Measurements from ENCODE around the gene TACC3. TPM values are rescaled to one million over a fixed set of nuclear protein-coding genes. Genes with fewer than 3 reads are reported as not detected.

The TACC3 gene
- total RNA-seq, 1 donor from 2014 or later, result 91.4 TPM

DNA sequence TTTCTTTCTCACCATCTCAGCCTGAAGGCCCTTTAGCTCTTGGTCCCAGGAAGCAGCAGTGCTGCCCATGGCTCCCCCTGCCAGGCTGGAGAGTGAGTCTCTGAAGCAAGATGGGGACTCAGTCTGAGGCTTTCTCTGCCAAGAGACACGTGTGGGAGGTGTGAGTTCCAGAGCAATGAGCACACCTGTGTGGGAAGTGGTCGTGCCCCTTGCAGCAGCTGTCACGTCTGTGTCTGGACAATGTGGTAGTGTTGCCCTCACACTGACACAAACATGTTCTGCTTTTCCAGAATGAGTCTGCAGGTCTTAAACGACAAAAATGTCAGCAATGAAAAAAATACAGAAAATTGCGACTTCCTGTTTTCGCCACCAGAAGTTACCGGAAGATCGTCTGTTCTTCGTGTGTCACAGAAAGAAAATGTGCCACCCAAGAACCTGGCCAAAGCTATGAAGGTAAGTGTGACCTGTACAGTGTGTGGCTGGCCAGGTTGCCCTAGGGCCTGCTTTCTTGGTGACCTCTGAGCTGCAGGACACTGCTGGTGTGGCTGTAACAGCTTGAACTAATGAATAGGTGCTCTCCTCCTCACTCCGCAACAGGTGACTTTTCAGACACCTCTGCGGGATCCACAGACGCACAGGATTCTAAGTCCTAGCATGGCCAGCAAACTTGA lies 1.9 kb downstream of the TACC3 start:
- TF ChIP-seq, protein P1, sequence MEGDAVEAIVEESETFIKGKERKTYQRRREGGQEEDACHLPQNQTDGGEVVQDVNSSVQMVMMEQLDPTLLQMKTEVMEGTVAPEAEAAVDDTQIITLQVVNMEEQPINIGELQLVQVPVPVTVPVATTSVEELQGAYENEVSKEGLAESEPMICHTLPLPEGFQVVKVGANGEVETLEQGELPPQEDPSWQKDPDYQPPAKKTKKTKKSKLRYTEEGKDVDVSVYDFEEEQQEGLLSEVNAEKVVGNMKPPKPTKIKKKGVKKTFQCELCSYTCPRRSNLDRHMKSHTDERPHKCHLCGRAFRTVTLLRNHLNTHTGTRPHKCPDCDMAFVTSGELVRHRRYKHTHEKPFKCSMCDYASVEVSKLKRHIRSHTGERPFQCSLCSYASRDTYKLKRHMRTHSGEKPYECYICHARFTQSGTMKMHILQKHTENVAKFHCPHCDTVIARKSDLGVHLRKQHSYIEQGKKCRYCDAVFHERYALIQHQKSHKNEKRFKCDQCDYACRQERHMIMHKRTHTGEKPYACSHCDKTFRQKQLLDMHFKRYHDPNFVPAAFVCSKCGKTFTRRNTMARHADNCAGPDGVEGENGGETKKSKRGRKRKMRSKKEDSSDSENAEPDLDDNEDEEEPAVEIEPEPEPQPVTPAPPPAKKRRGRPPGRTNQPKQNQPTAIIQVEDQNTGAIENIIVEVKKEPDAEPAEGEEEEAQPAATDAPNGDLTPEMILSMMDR (conservative IDR thresholded peaks at IDR 0.05), result no peak
- peak overlapping the region; percentile 92 for H3K4me3 Mint-ChIP-seq
- H3K27ac Mint-ChIP-seq, result peak overlapping the region; percentile 83
- no peak for DNase-seq (ENCODE audit: extremely low spot score, unreplicated experiment)
- peaks cover 5% of the 10 kb centered on the region for H3K36me3 Mint-ChIP-seq
- no peaks in the 10 kb centered on the region for H3K27me3 Mint-ChIP-seq
- no peaks in the 10 kb centered on the region for H3K9me3 Mint-ChIP-seq
- H3K4me1 Mint-ChIP-seq (ENCODE audit: unreplicated experiment), result peaks cover 9% of the 10 kb centered on the region

DNA sequence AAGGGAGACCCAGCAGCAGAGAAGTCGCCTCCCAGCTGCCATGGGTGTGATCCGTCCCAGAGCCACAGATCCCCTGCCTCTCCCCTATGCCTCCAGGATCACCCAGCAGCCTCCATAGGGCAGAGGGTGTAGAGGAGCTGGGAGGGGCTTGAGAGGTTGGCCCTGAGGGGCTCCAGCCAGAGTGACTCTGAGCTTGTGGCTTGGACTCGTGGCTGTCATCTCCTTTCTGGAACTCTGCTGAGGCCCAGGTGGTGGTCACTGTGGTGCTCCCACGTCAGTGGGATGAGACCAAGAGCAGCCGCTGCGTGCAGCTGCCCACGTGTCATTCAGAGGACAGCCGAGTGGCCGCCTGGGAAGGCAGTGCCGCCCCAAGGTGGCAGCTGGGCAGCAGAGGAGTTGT lies 4.2 kb downstream of the TACC3 start:
- TF ChIP-seq, protein P1 (conservative IDR thresholded peaks at IDR 0.05), result no peak
- Mint-ChIP-seq H3K27ac (no peak overlapping the region), H3K36me3 (peaks cover 5% of the 10 kb centered on the region), H3K27me3 (no peaks in the 10 kb centered on the region), H3K4me1 (ENCODE audit: unreplicated experiment) (peaks cover 12% of the 10 kb centered on the region), H3K4me3 (no peak overlapping the region), H3K9me3 (no peaks in the 10 kb centered on the region)
- DNase-seq (ENCODE audit: extremely low spot score, unreplicated experiment), result no peak

DNA sequence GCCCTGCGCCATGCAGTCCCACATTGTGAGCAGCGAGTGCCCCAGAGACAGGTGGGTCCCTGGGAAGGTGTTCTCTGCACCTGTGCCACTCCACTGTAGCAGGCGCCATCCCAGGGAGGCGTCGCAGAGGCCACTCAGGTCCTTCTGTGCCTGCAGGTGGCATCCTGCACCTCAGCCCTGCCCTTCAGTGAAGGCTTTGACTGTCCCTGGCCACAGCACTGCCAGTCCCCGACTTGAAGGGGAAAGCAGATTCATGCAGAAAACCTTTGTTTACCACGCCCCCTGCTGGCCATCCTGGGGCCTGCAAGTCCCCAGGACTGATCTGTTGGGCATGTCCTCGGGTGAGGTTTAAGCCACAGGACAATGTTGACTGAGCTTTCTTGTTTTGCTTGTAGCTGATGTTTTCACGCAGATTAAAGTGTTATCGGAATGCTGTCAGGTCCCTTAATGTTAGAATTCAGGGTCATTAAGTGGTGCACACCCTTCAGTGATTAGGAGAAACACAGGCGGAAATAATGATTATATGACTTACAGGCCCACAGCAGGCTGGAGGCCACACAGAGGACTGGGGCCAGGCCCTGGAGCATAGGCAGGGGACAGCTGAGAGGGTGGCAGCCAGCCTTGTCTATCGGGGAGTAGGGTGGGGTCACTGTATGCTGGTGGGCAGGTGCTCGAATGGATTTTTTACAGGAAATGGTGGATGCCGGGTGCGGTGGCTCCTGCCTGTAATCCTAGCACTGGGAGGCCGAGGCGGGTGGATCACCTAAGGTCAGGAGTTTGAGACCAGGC lies 5.0 kb downstream of the TACC3 start:
- Mint-ChIP-seq H3K36me3 (peaks cover 5% of the 10 kb centered on the region), H3K27me3 (no peaks in the 10 kb centered on the region), H3K4me3 (no peak overlapping the region), H3K4me1 (ENCODE audit: unreplicated experiment) (peaks cover 12% of the 10 kb centered on the region), H3K27ac (peak overlapping the region; percentile 72), H3K9me3 (no peaks in the 10 kb centered on the region)
- DNase-seq (ENCODE audit: extremely low spot score, unreplicated experiment), result peak; percentile 94
- TF ChIP-seq, protein P1 (conservative IDR thresholded peaks at IDR 0.05), result peak; percentile 100

DNA sequence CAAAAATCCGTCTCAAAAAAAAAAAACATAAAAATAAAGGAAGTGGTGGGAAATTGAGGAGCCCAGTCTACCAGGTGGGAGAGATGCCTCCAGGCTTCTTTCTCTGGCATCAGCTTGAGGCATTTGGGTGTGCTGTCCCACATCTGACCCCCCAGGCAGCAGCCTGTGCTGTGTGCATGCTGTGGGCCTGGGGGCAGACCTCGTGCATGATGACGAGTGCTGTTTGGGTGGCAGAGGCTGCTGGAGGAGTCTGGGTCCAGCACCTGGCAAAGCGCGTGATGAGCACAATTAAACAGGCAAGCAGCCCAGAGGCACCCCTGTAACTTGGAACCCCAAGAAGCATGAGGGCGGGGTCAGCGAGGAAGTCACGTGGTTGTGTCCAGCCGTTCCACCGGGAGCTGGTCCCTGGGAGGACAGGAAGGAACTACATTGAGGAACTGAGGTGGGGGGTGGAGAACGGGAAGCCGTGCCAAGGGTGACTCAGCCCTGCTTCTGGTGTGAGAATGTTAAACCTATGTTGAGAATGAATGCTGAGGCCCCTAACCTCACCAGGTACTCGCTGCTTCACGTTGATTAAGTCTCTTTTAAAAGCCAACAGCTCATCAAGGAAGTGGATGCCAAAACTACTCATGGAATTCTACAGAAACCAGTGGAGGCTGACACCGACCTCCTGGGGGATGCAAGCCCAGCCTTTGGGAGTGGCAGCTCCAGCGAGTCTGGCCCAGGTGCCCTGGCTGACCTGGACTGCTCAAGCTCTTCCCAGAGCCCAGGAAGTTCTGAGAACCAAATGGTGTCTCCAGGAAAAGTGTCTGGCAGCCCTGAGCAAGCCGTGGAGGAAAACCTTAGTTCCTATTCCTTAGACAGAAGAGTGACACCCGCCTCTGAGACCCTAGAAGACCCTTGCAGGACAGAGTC lies 6.1 kb downstream of the TACC3 start:
- Mint-ChIP-seq H3K4me1 (ENCODE audit: unreplicated experiment) (peaks cover 12% of the 10 kb centered on the region), H3K36me3 (peaks cover 5% of the 10 kb centered on the region), H3K27ac (no peak overlapping the region), H3K27me3 (no peaks in the 10 kb centered on the region), H3K9me3 (no peaks in the 10 kb centered on the region), H3K4me3 (no peak overlapping the region)
- TF ChIP-seq, protein P1 (conservative IDR thresholded peaks at IDR 0.05), result no peak
- no peak for DNase-seq (ENCODE audit: extremely low spot score, unreplicated experiment)

Data from type B pancreatic cell (in vitro differentiated cells).